ENCODE data around the gene SP4.

- no peak for TF ChIP-seq CTCF (IDR thresholded peaks at IDR 0.05)
- TF ChIP-seq POLR2A (IDR thresholded peaks at IDR 0.05), result no peak
Observed at GRCh38 chr7:21417647-21418046, 10.2 kb upstream of the SP4 start.

All from tibial nerve (tissue), 3 donors.